GM12865 (cell line): Measurements from ENCODE around the gene LDLRAD4.

ENCODE experiments used
- DNase-seq: peaks from one replicate; pipeline ENCODE4 v3.0.0; 2010; ENCODE audit warnings: low read depth
- H3K4me3 ChIP-seq: 2 replicates; pipeline ENCODE4 v1.5.1; 2011; ENCODE audit warnings: mild to moderate bottlenecking, low read depth, low read length, control low read depth
- TF ChIP-seq, protein P1 (sequence below): IDR thresholded peaks from 2 replicates; pipeline ENCODE4 v1.5.1; 2011; ENCODE audit warnings: low read length, control low read depth, low read depth, inconsistent platforms; ENCODE audit not compliant: insufficient read depth; ENCODE audit errors: missing control alignments

LDLRAD4 gene

DNA sequence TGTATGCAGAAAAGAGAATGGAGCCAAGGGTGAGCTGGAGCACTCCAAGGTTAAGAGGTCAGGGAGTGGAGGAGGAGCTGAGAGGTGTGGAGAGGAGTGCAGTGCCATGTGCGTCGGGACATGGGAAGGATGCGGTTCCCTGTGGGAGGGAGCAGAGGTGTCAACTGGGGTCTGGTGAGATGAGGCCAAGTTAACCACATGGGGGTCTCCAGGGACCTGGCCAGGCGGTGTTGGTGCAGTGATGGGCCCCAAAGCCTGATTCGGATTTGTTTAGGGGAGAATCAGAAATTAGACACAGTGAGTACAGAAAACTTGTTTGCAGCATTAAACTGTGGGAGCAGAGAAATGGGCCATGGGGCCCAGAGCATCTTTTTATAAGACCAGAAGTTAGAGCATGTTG, 210.5 kb downstream of the LDLRAD4 start:
- TF ChIP-seq, protein P1, sequence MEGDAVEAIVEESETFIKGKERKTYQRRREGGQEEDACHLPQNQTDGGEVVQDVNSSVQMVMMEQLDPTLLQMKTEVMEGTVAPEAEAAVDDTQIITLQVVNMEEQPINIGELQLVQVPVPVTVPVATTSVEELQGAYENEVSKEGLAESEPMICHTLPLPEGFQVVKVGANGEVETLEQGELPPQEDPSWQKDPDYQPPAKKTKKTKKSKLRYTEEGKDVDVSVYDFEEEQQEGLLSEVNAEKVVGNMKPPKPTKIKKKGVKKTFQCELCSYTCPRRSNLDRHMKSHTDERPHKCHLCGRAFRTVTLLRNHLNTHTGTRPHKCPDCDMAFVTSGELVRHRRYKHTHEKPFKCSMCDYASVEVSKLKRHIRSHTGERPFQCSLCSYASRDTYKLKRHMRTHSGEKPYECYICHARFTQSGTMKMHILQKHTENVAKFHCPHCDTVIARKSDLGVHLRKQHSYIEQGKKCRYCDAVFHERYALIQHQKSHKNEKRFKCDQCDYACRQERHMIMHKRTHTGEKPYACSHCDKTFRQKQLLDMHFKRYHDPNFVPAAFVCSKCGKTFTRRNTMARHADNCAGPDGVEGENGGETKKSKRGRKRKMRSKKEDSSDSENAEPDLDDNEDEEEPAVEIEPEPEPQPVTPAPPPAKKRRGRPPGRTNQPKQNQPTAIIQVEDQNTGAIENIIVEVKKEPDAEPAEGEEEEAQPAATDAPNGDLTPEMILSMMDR, result no peak
- H3K4me3 ChIP-seq, result no peak overlapping the region

DNA sequence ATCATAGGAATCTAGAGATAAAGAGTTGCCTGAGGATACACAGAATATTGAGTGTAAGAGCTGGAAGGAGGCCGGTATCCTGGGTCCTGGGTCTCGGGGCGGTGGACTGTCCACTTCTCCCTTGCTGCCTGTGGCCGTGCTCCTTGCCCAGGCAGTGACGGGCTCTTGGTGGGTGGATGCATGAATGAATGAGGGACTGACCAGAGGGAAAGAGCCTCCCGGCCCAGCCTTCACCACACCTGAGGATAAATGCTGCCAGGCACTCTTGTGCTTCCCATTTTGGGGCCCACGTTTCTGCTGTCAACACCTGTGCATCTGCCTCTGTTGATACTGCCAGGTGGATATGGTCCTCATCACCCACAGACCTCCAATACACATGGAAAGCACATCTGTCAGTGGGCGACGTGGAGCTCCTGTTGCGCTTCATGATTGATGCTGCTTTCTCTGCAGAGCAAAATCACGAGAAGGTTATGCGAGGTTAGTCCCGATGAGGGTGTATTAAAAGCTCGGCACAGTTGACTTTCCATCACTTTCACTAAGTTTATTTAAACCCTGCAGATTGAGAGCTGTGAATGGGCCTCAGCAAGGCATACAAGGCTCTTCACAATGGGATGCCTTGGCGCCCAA, 211.4 kb downstream of the LDLRAD4 start:
- TF ChIP-seq, protein P1, result no peak
- no peak overlapping the region for H3K4me3 ChIP-seq
- DNase-seq, result no peak

More for the DNA sequence above, 210.5 kb downstream of the LDLRAD4 start:
- no peak for DNase-seq

DNA sequence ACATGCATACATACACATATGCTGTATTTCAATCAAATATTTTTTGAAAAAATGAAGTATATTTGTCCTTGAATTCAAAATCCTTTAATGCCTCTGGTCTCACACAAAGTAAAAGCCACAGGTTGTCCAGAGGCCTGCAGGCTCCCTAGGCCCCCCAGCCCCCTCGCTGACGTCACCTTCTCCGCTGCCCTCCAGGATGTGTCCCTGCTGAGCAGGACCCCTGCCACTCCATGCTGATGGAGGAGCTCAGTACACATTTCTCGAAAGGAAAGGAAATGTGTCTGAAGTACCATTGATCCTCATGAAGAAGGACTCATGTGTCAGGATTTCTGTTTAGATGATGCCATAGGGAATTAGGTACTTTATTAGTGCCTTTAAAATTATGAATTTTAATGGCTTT, 212.1 kb downstream of the LDLRAD4 start:
- H3K4me3 ChIP-seq, result no peak overlapping the region
- DNase-seq, result no peak
- TF ChIP-seq, protein P1, result no peak

DNA sequence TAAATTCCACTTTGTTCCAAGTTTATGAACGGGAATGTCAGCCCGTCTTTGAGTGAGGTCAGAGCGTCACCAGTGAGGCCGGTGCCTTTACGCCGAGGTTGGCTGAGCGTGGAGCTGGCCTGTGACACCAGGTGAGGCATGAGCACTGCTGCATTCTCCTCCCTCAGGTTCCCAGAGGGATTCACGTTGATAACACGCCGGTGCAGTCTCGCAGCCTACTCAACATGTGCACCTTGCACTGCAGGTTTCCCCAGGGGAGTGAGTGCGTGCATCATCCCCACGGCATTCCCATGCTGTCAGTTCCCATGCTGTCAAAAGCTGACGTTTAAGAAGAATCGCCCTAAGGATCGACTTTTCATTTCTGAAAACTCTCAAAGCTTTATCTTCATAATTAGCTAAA, 213.3 kb downstream of the LDLRAD4 start:
- TF ChIP-seq, protein P1, result no peak
- H3K4me3 ChIP-seq, result no peak overlapping the region
- no peak for DNase-seq

DNA sequence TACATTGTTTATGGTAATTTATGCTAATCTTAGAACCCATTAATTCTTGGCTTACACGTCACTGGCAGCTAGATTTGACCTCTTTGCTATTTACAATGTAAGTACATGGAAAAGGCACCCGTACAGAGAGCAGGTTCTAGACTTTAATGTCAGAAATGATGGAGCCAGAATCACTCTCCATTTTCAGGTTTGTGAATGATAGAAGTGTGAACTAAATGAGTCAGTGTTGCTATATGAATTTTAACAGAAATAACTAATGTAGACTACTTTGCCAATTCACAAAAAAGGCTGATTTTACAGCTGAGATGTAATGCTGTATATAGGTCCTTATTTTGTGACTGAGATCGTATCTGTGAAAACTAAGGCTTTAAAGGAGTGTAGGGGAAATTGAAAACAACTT, 214.6 kb downstream of the LDLRAD4 start:
- TF ChIP-seq, protein P1, result no peak
- no peak for DNase-seq
- H3K4me3 ChIP-seq, result no peak overlapping the region

DNA sequence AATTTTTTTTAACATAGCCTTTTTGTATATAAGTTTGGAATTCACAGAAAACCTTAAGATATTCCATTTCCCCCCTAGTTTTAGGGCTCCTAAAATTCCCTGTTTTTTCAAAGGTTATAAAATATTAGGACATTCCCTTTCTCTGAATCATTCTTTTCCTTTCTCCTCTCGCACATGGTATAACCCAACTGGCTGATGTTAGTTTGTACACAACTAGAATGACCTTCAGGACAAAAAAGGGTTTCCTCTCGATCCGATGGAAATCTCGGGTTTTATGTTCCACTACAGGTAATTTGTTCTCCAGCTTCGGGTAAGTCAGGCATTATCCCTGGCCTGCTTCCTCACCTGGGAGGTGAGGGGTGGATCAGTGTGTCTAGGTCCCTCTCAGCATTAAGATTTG, 215.1 kb downstream of the LDLRAD4 start:
- H3K4me3 ChIP-seq, result no peak overlapping the region
- TF ChIP-seq, protein P1, result no peak
- no peak for DNase-seq

DNA sequence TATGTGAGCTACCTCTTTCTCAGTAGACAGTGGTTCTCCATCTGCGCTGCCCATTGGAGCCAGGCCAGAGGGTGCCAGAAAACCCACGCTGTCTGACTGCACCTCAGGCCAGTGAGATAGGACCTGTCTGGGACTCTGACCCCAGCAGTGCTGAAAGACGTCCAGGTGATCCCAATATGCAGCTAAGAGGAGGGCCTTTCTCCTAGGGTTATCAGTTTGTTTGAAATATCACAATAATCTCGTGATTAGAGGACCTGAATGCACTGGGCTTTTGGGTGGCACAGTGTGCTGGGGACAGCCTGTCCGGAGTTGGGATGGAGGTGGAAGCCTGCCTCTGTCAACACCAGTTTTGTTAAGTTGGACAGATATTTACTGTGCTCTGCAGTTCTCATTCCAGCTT, 216.3 kb downstream of the LDLRAD4 start:
- TF ChIP-seq, protein P1, result no peak
- no peak for DNase-seq
- H3K4me3 ChIP-seq, result no peak overlapping the region
